Heart left ventricle (tissue), 16 donors: Measurements from ENCODE around the gene SPATA7. TPM values are rescaled to one million over a fixed set of nuclear protein-coding genes. Genes with fewer than 3 reads are reported as not detected.

Experiments used
- ATAC-seq, 4 donors: fragments of 200-7000 bp; cut with Tn5 transposase; one replicate each; pipeline ENCODE4 v1.9.1; 2020 to 2022; ENCODE audit warnings: moderate library complexity in 4 of 4, mild to moderate bottlenecking in 3 of 4, moderate number of reproducible peaks in 1 of 4
- DNase-seq, 5 donors: peaks; one replicate each; pipeline ENCODE4 v3.0.0-alpha.2; 2020
- H3K27ac ChIP-seq, 12 donors: fragments of 200-600 bp; sonication (generic) in 4 of 12; one replicate each; pipeline versions ENCODE4 v1.5.0 to v1.8.0; 2016 to 2022; ENCODE audit warnings: mild to moderate bottlenecking in 2 of 12
- H3K27me3 ChIP-seq, 9 donors: fragments of 200-600 bp; sonication (generic) in 2 of 9; one replicate each; pipeline versions ENCODE4 v1.5.1 to v1.8.0; 2016 to 2022; ENCODE audit warnings: mild to moderate bottlenecking in 3 of 9
- H3K36me3 ChIP-seq, 9 donors: fragments of 200-600 bp; sonication (generic) in 2 of 9; one replicate each; pipeline versions ENCODE4 v1.5.0 to v1.8.0; 2018 to 2022; ENCODE audit warnings: mild to moderate bottlenecking in 2 of 9
- H3K4me1 ChIP-seq, 12 donors: fragments of 200-600 bp; sonication (generic) in 4 of 12; one replicate each; pipeline versions ENCODE4 v1.5.0 to v1.8.0; 2016 to 2022; ENCODE audit warnings: mild to moderate bottlenecking in 3 of 12
- H3K4me3 ChIP-seq, 12 donors: fragments of 200-600 bp; sonication (generic) in 4 of 12; one replicate each; pipeline versions ENCODE4 v1.5.0 to v1.8.0; 2017 to 2022; ENCODE audit warnings: mild to moderate bottlenecking in 9 of 12, moderate library complexity in 4 of 12
- H3K9me3 ChIP-seq, 12 donors: fragments of 200-600 bp; sonication (generic) in 4 of 12; one replicate each; pipeline versions ENCODE4 v1.5.0 to v1.8.0; 2016 to 2022; ENCODE audit warnings: mild to moderate bottlenecking in 1 of 12
- CTCF ChIP-seq, 12 donors: fragments of 200-600 bp; sonication (generic) in 4 of 12; IDR thresholded peaks; one replicate each; pipeline versions ENCODE4 v1.5.0 to v1.8.0; 2018 to 2022; ENCODE audit warnings: antibody characterized with exemption in 12 of 12, mild to moderate bottlenecking in 5 of 12
- POLR2A ChIP-seq, 2 donors: fragments of 450-650 bp; IDR thresholded peaks; one replicate each; pipeline ENCODE4 v1.6.1; 2017; ENCODE audit warnings: antibody characterized with exemption in 2 of 2, mild to moderate bottlenecking in 2 of 2, moderate library complexity in 2 of 2
- WGBS, 4 donors: extraction: QIAGEN DNeasy Blood & Tissue Kit in 2 of 4; methylation state at CpG; one replicate each; pipeline versions ENCODE4 v1.1.5 to v1.1.7; 2013 to 2018; 5-methylcytosine and 5-hydroxymethylcytosine counted together
- intact Hi-C, 10 donors: fragments of 100-400 bp; cut with DNase I; formaldehyde crosslinking; loops; one replicate each; pipeline versions ENCODE4 v1.11.1 to v1.14.2; 2022
- polyA plus RNA-seq, 2 donors: library from polyadenylated mRNA; stranded (reverse); fragments of 200-250 nt; gene quantifications; one replicate each; pipeline ENCODE4 v1.2.3, GENCODE V29; 2013
- total RNA-seq, 9 donors: library from RNA; depleted of rRNA in 2 of 9; stranded (reverse); fragments of >200 nt in 2 of 9; fragmentation: NEBNext Ultra II Directional in 3 of 9; extraction: Animal tissue kit (Norgen Biotek cat#: 25700) in 3 of 9; gene quantifications; one replicate each; pipeline versions ENCODE4 v1.1.0 to v1.2.4, GENCODE V29; 2016 to 2023
- donor health status: ischemic (EF 13 %, LVEDD 7.1; RV severe dilation, severe dysfunction).
- donor health status: healthy with polysubstance abuse.
- donor health status: DM: no; HTN: yes; CAD: no.
- donor health status: DM: no; HTN: no; CAD: no.
- donor health status: ischemic (EF 25% LVEDD 6.9; RV normal size, moderate dysfunction).
- donor health status: ischemic (EF 25% LVEDD 5.7; RV mildly dilated, moderate dysfunction).
- donor health status: healthy.
- donor health status: DM: yes; HTN: yes; CAD: no.
- donor health status: ischemic (EF 35%, LVEDD 5.7; RV mildly dilated, moderate dysfunction).
- donor health status: nonischemic (EF 11% LVEDD 7.7; RV severe dilation, severe dysfunction).
- donor health status: DM: yes; HTN: yes; CAD: no.
- donor health status: PGD.
- donor health status: ischemic (EF 29% LVEDD 5.4; RV normal size, mild dysfunction).
- donor health status: nonischemic (EF 23%, LVEDD 6.1; RV moderate dilation, normal function).

The SPATA7 gene
- total and polyA plus RNA-seq, 11 donors, result 3.1 to 15.1 (median 8.2) TPM

GRCh38 chr14:88476214-88476774 lies 90.8 kb downstream of the SPATA7 start:
- TF ChIP-seq POLR2A (IDR thresholded peaks at IDR 0.05) (no peak), CTCF (IDR thresholded peaks at IDR 0.05) (no peak)
- Histone ChIP-seq H3K4me1 (peaks cover 0 to 27% (median 5%) of the 10 kb centered on the region in 12 donors), H3K27ac (peak overlapping the region in 3 of 12 donors; percentile 21 to 46 (median 31)), H3K36me3 (peaks cover 3 to 100% (median 51%) of the 10 kb centered on the region in 9 donors), H3K9me3 (no peaks in the 10 kb centered on the region), H3K27me3 (no peaks in the 10 kb centered on the region), H3K4me3 (no peak overlapping the region)
- 77 to 85% (median 81%) methylated on average over 7 of the region's 7 CpGs for WGBS, 4 donors
- intact Hi-C loops, result no loop called here
- ATAC-seq (no peak), DNase-seq (no peak)

GRCh38 chr14:88476825-88477224 lies 91.4 kb downstream of the SPATA7 start:
- Histone ChIP-seq H3K4me1 (peaks cover 0 to 32% (median 6%) of the 10 kb centered on the region in 12 donors), H3K27ac (peak overlapping the region in 4 of 12 donors; percentile 8 to 46 (median 26)), H3K27me3 (no peaks in the 10 kb centered on the region), H3K36me3 (peaks cover 3 to 98% (median 50%) of the 10 kb centered on the region in 9 donors), H3K4me3 (no peak overlapping the region), H3K9me3 (no peaks in the 10 kb centered on the region)
- intact Hi-C loops, result no loop called here
- TF ChIP-seq POLR2A (IDR thresholded peaks at IDR 0.05) (no peak), CTCF (IDR thresholded peaks at IDR 0.05) (no peak)
- ATAC-seq, result peak in 2 of 4 donors; percentile 25 to 56
- DNase-seq, result no peak
- 60 to 74% (median 68%) methylated on average over 2 of the region's 2 CpGs for WGBS, 4 donors

GRCh38 chr14:88477513-88478250 lies 92.2 kb downstream of the SPATA7 start:
- ATAC-seq (peak; percentile 74 to 85 (median 78)), DNase-seq (peak in 3 of 5 donors; percentile 27 to 68 (median 36))
- peaks cover 0 to 41% (median 7%) of the 10 kb centered on the region in 12 donors for H3K4me1 ChIP-seq
- no peak overlapping the region for H3K4me3 ChIP-seq
- H3K36me3 ChIP-seq, result peaks cover 3 to 98% (median 50%) of the 10 kb centered on the region in 9 donors
- H3K27ac ChIP-seq, result peak overlapping the region in 1 of 12 donors; percentile 46
- intact Hi-C loops, result no loop called here
- no peaks in the 10 kb centered on the region for H3K9me3 ChIP-seq
- 58 to 73% (median 67%) methylated on average over 6 of the region's 6 CpGs for WGBS, 4 donors
- no peaks in the 10 kb centered on the region for H3K27me3 ChIP-seq
- TF ChIP-seq CTCF (IDR thresholded peaks at IDR 0.05), result no peak
- TF ChIP-seq POLR2A (IDR thresholded peaks at IDR 0.05), result no peak

GRCh38 chr14:88478931-88479330 lies 93.5 kb downstream of the SPATA7 start:
- TF ChIP-seq CTCF (IDR thresholded peaks at IDR 0.05), result no peak
- Histone ChIP-seq H3K27ac (no peak overlapping the region), H3K36me3 (peaks cover 3 to 97% (median 53%) of the 10 kb centered on the region in 9 donors), H3K27me3 (no peaks in the 10 kb centered on the region), H3K9me3 (no peaks in the 10 kb centered on the region), H3K4me1 (peaks cover 0 to 41% (median 7%) of the 10 kb centered on the region in 12 donors), H3K4me3 (no peak overlapping the region)
- WGBS, 4 donors, result 96 to 99% (median 97%) methylated on average over 18 to 36 of the region's 36 CpGs
- intact Hi-C loops, result no loop called here
- DNase-seq, result no peak
- no peak for ATAC-seq
